Hepatocyte (in vitro differentiated cells): ENCODE data around the gene TOR4A. TPM values are rescaled to one million over a fixed set of nuclear protein-coding genes. Genes with fewer than 3 reads are reported as not detected.

Source experiments
- DNase-seq: peaks from one replicate; pipeline ENCODE4 v3.0.0-alpha.2; 2016; ENCODE audit warnings: low spot score
- H2AFZ ChIP-seq: fragments of 200-600 bp; sonication (generic); 2 replicates; pipeline ENCODE4 v1.6.0; 2016; ENCODE audit warnings: antibody characterized with exemption, mild to moderate bottlenecking
- H3K27ac ChIP-seq: fragments of 200-600 bp; sonication (generic); 2 replicates; pipeline ENCODE4 v1.5.1; 2016; ENCODE audit warnings: mild to moderate bottlenecking
- H3K27me3 ChIP-seq: fragments of 200-600 bp; sonication (generic); 2 replicates; pipeline ENCODE4 v1.6.1; 2016
- H3K36me3 ChIP-seq: fragments of 200-600 bp; sonication (generic); replicated peaks from 2 replicates; pipeline ENCODE4 v1.5.1; 2016; ENCODE audit warnings: low read depth; ENCODE audit not compliant: insufficient read depth
- H3K4me1 ChIP-seq: fragments of 200-600 bp; sonication (generic); 2 replicates; pipeline ENCODE4 v1.5.1; 2016; ENCODE audit warnings: mild to moderate bottlenecking, moderate library complexity; ENCODE audit not compliant: insufficient read depth
- H3K4me2 ChIP-seq: fragments of 200-600 bp; sonication (generic); 2 replicates; pipeline ENCODE4 v1.6.0; 2016
- H3K4me3 ChIP-seq: fragments of 200-600 bp; sonication (generic); 2 replicates; pipeline ENCODE4 v1.5.1; 2016; ENCODE audit warnings: mild to moderate bottlenecking
- H3K79me2 ChIP-seq: fragments of 200-600 bp; sonication (generic); 2 replicates; pipeline ENCODE4 v1.6.0; 2017; ENCODE audit warnings: mild to moderate bottlenecking
- H3K9me2 ChIP-seq: fragments of 200-600 bp; sonication (generic); replicated peaks from 2 replicates; pipeline ENCODE4 v1.6.0; 2017; ENCODE audit warnings: mild to moderate bottlenecking; ENCODE audit not compliant: insufficient read depth
- H3K9me3 ChIP-seq: fragments of 200-600 bp; sonication (generic); 2 replicates; pipeline ENCODE4 v1.5.1; 2016; ENCODE audit warnings: low read depth, mild to moderate bottlenecking
- H4K20me1 ChIP-seq: fragments of 200-600 bp; sonication (generic); 2 replicates; pipeline ENCODE4 v1.6.0; 2016; ENCODE audit warnings: mild to moderate bottlenecking; ENCODE audit not compliant: insufficient read depth, poor library complexity, severe bottlenecking
- EZH2 ChIP-seq: fragments of 200-600 bp; sonication (generic); IDR thresholded peaks from 2 replicates; pipeline ENCODE4 v1.6.1; 2016; ENCODE audit warnings: antibody characterized with exemption, mild to moderate bottlenecking, borderline replicate concordance
- EZH2phosphoT487 ChIP-seq: fragments of 200-600 bp; sonication (generic); IDR thresholded peaks from one replicate; pipeline ENCODE4 v1.6.1; 2018; ENCODE audit warnings: antibody characterized with exemption, mild to moderate bottlenecking, low read depth, moderate library complexity; ENCODE audit not compliant: unreplicated experiment, severe bottlenecking
- WGBS: methylation state at CpG from one replicate; pipeline ENCODE4 v1.1.6; 2016; ENCODE audit warnings: low lambda C conversion rate; ENCODE audit errors: missing lambda C conversion rate; 5-methylcytosine and 5-hydroxymethylcytosine counted together
- polyA plus RNA-seq: library from polyadenylated mRNA; unstranded; fragments of >200 nt; fragmentation: Nextera tagmentation; extraction: Ambion mirVana; gene quantifications from 2 replicates; pipeline ENCODE4 v1.2.1, GENCODE V29; 2016
- total RNA-seq: library from RNA; depleted of rRNA; stranded (reverse); fragments of >200 nt; gene quantifications from 2 replicates; pipeline ENCODE4 v1.2.3, GENCODE V29; 2014
- TF ChIP-seq, protein P1 (sequence below): fragments of 200-600 bp; sonication (generic); IDR thresholded peaks from 2 replicates; pipeline ENCODE4 v1.5.1; 2016; ENCODE audit warnings: antibody characterized with exemption, mild to moderate bottlenecking; ENCODE audit not compliant: poor library complexity

The TOR4A gene
- total and polyA plus RNA-seq, 2 experiments from 2014 or later: 8.0 to 14.4 TPM

DNA sequence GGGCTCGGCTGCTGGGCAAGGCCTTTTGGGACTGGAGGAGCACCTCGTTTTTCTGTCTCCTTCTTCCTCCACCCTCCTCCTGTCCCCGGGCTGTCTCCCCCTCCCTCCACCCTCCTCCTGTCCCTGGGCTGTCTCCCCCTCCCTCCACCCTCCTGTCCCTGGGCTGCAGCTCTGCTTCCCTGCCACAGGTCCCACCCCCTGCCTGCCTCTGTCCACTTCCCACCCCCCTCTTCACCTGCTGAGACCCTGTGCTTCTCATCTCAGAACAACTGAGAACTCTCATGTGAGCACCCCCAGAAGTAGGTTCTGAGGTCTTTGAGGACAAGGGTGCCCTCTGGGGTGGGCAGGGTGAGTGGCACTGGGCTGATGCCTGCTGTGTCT lies 5.8 kb upstream of the TOR4A start:
- no peak for DNase-seq
- Histone ChIP-seq H4K20me1 (no peaks in the 10 kb centered on the region), H3K36me3 (no peaks in the 10 kb centered on the region), H3K4me3 (no peak overlapping the region), H3K4me2 (no peak overlapping the region), H3K79me2 (no peaks in the 10 kb centered on the region), H2AFZ (no peak overlapping the region), H3K9me2 (no peaks in the 10 kb centered on the region), H3K27me3 (no peaks in the 10 kb centered on the region), H3K27ac (no peak overlapping the region), H3K4me1 (peaks cover 10% of the 10 kb centered on the region), H3K9me3 (no peaks in the 10 kb centered on the region)
- TF ChIP-seq EZH2: no peak
- TF ChIP-seq, protein P1, sequence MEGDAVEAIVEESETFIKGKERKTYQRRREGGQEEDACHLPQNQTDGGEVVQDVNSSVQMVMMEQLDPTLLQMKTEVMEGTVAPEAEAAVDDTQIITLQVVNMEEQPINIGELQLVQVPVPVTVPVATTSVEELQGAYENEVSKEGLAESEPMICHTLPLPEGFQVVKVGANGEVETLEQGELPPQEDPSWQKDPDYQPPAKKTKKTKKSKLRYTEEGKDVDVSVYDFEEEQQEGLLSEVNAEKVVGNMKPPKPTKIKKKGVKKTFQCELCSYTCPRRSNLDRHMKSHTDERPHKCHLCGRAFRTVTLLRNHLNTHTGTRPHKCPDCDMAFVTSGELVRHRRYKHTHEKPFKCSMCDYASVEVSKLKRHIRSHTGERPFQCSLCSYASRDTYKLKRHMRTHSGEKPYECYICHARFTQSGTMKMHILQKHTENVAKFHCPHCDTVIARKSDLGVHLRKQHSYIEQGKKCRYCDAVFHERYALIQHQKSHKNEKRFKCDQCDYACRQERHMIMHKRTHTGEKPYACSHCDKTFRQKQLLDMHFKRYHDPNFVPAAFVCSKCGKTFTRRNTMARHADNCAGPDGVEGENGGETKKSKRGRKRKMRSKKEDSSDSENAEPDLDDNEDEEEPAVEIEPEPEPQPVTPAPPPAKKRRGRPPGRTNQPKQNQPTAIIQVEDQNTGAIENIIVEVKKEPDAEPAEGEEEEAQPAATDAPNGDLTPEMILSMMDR: no peak
- TF ChIP-seq EZH2phosphoT487: no peak
- WGBS: 83% methylated on average over 1 of the region's 3 CpGs

DNA sequence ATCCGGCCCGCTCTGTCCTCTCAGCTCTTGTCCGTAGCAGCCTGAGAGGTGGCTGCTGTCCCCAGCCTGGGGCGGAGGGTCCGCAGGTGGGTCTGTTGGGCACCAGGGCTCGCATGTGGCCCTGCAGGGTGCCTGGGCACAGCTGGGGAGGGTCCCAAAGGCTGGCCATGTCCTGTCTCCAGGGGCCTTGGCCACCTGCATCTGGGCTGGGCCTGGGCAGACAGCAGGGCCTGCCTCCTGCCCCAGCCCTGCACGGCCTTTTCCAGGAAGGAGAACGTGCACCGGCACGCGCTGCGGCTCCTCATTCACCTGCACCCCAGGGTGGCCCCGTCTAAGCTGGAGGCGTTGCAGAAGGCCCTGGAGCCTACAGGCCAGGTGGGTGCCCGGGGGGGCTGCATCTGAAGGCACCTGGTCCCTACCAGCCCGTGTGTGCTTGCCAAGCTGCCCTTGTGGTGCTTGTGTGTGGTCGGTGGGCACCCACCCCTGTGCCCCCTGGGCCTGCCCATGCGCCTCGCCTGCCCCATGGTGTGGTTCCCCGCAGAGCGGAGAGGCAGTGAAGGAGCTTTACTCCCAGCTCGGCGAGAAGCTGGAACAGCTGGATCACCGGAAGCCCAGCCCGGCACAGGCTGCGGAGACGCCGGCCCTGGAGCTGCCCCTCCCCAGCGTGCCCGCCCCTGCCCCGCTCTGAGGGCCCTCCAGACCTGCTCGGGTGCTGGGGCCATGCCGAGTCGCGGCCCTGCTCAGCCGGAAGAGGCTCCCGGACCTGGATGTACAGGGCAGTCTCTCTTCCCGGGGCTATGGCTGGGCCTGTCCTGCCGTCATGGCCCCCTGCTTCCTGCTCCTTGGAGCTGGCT lies 5.1 kb upstream of the TOR4A start:
- Histone ChIP-seq H3K27me3 (no peaks in the 10 kb centered on the region), H4K20me1 (no peaks in the 10 kb centered on the region), H3K36me3 (no peaks in the 10 kb centered on the region), H3K27ac (no peak overlapping the region), H3K4me3 (no peak overlapping the region), H3K79me2 (no peaks in the 10 kb centered on the region), H3K4me1 (peaks cover 17% of the 10 kb centered on the region), H2AFZ (no peak overlapping the region), H3K9me2 (no peaks in the 10 kb centered on the region), H3K4me2 (no peak overlapping the region), H3K9me3 (no peaks in the 10 kb centered on the region)
- 94% methylated on average over 30 of the region's 39 CpGs for WGBS
- no peak for DNase-seq
- TF ChIP-seq EZH2 (no peak), EZH2phosphoT487 (no peak)
- TF ChIP-seq, protein P1: no peak

DNA sequence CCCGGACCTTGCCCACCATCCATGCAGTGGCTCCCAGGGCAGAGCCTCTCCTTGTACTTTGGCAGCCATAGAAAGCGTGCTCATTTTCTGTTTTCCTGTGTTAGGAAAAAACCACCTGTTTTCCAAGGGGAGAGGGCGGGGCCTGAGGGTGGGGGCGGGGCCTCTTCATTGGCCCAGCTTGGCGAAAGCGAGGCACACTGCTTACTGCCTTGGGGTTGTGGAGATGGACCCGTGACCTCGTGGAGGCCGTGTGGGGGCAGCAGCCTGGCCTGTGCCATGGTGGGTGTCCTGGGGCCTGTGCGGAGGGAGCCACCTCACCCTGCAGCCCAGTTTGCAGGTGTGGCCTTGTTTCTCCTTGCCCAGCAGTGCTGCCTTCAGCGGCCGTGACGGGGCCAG lies 4.4 kb upstream of the TOR4A start:
- no peaks in the 10 kb centered on the region for H3K79me2 ChIP-seq
- no peak for DNase-seq
- H4K20me1 ChIP-seq: no peaks in the 10 kb centered on the region
- H3K27ac ChIP-seq: no peak overlapping the region
- H2AFZ ChIP-seq: no peak overlapping the region
- no peak overlapping the region for H3K4me3 ChIP-seq
- H3K9me3 ChIP-seq: no peaks in the 10 kb centered on the region
- H3K4me2 ChIP-seq: no peak overlapping the region
- no peaks in the 10 kb centered on the region for H3K9me2 ChIP-seq
- no peaks in the 10 kb centered on the region for H3K27me3 ChIP-seq
- TF ChIP-seq EZH2: no peak
- TF ChIP-seq, protein P1: no peak
- 91% methylated on average over 11 of the region's 13 CpGs for WGBS
- H3K36me3 ChIP-seq: no peaks in the 10 kb centered on the region
- H3K4me1 ChIP-seq: peaks cover 17% of the 10 kb centered on the region
